Forelimb muscle (tissue), 1 donor: ENCODE data around the gene EBF3. TPM values are rescaled to one million over a fixed set of nuclear protein-coding genes. Genes with fewer than 3 reads are reported as not detected.

Source experiments
- DNase-seq: peaks from one replicate; pipeline ENCODE4 v3.0.0-alpha.2; 2013; ENCODE audit warnings: low read depth
- polyA plus RNA-seq: library from polyadenylated mRNA; unstranded; fragments of 120-200 nt; gene quantifications from one replicate; pipeline ENCODE4 v1.2.1, GENCODE V29; 2013; ENCODE audit not compliant: insufficient read length

Gene EBF3
- polyA plus RNA-seq, 1 donor = 57.0 TPM

GRCh38 chr10:129971381-129972144 lies 7.5 kb upstream of the EBF3 start:
- no peak for DNase-seq

- DNase-seq = no peak
These were observed 6.6 kb upstream of the EBF3 start for GRCh38 chr10:129970465-129971364.

- DNase-seq = no peak
These were observed 5.9 kb upstream of the EBF3 start for GRCh38 chr10:129969911-129970464.

GRCh38 chr10:129969184-129969910 lies 5.3 kb upstream of the EBF3 start:
- DNase-seq = no peak

- DNase-seq = no peak
These were observed 4.7 kb upstream of the EBF3 start for GRCh38 chr10:129968853-129969183.

- no peak for DNase-seq
These were observed 4.2 kb upstream of the EBF3 start for GRCh38 chr10:129968020-129968852.

GRCh38 chr10:129967579-129968019 lies 3.5 kb upstream of the EBF3 start:
- DNase-seq = no peak

GRCh38 chr10:129966889-129967578 lies 3.0 kb upstream of the EBF3 start:
- DNase-seq = no peak

- no peak for DNase-seq
These were observed 2.4 kb upstream of the EBF3 start for GRCh38 chr10:129966370-129966888.

- DNase-seq = no peak
These were observed 1.9 kb upstream of the EBF3 start for GRCh38 chr10:129965959-129966358.

- no peak for DNase-seq
These were observed 1.3 kb upstream of the EBF3 start for GRCh38 chr10:129965425-129965808.

- no peak for DNase-seq
These were observed 744 bp upstream of the EBF3 start for GRCh38 chr10:129964611-129965424.

- no peak for DNase-seq
These were observed 1.0 kb downstream of the EBF3 start for GRCh38 chr10:129962872-129963640.

- DNase-seq = no peak
These were observed 1.8 kb downstream of the EBF3 start for GRCh38 chr10:129962031-129962871.

- no peak for DNase-seq
These were observed 2.8 kb downstream of the EBF3 start for GRCh38 chr10:129961157-129961701.

- DNase-seq = no peak
These were observed 3.5 kb downstream of the EBF3 start for GRCh38 chr10:129960481-129961156.
